Right atrium auricular region (tissue), 2 donors: ENCODE measurements around the gene TBKBP1. TPM values are rescaled to one million over a fixed set of nuclear protein-coding genes. Genes with fewer than 3 reads are reported as not detected.

Experiments
- DNase-seq: peaks from one replicate; pipeline ENCODE4 v3.0.0-alpha.2; 2019; ENCODE audit warnings: low spot score
- H3K27ac ChIP-seq, 2 donors: fragments of 200-600 bp; sonication (generic); 1 replicate in 1 of 2; 2 replicates in 1 of 2; pipeline ENCODE4 v1.5.1; 2016 to 2019
- H3K27me3 ChIP-seq, 2 donors: fragments of 200-600 bp; sonication (generic); one replicate each; pipeline versions ENCODE4 v1.5.1 to v1.6.0; 2017 to 2019
- H3K36me3 ChIP-seq: fragments of 200-600 bp; sonication (generic); one replicate; pipeline ENCODE4 v1.5.1; 2016
- H3K4me1 ChIP-seq, 2 donors: fragments of 200-600 bp; sonication (generic); one replicate each; pipeline versions ENCODE4 v1.5.1 to v1.6.0; 2017 to 2019
- H3K4me3 ChIP-seq, 2 donors: fragments of 200-600 bp; sonication (generic); 1 replicate in 1 of 2; 2 replicates in 1 of 2; pipeline ENCODE4 v1.5.1; 2017 to 2019; ENCODE audit warnings: mild to moderate bottlenecking in 1 of 2, moderate library complexity in 1 of 2
- H3K9me3 ChIP-seq, 2 donors: fragments of 200-600 bp; sonication (generic); one replicate each; pipeline ENCODE4 v1.5.1; 2019
- CTCF ChIP-seq, 2 donors: fragments of 200-600 bp; sonication (generic); IDR thresholded peaks; one replicate each; pipeline ENCODE4 v1.5.1; 2019; ENCODE audit warnings: antibody characterized with exemption in 2 of 2
- total RNA-seq, 2 donors: library from RNA; depleted of rRNA; stranded (reverse); fragments of >200 nt; gene quantifications; one replicate each; pipeline ENCODE4 v1.1.0, GENCODE V29; 2016

TBKBP1 gene
- total RNA-seq, 2 donors from 2014 or later = 10.9 to 13.7 TPM

DNA sequence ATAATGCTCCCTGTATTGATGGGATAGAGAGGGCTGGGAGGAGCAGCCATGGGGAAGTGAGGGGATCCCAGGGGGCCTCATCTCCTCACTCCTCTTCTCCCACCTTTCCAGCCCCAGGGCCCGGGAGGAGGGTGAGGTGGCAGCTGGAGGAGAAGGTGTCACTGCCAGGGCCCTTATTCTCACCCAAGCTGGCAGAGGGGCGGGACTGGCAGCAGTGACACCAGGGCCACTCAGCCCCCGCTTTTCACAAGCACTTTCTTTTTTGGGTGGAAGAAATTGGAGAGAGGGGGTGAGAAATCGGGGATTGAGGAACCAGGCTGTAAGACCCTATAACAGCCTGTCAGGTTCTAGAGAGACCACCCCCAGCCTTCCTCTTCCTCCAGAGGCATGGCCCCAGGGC, 36.7 kb downstream of the TBKBP1 start:
- Histone ChIP-seq H3K4me3 (no peak overlapping the region), H3K36me3 (no peaks in the 10 kb centered on the region), H3K4me1 (peaks cover 0 to 18% of the 10 kb centered on the region in 2 donors), H3K27ac (no peak overlapping the region), H3K9me3 (no peaks in the 10 kb centered on the region), H3K27me3 (peaks cover 0 to 18% of the 10 kb centered on the region in 2 donors)
- no peak for TF ChIP-seq CTCF (IDR thresholded peaks at IDR 0.05)
- DNase-seq = no peak

DNA sequence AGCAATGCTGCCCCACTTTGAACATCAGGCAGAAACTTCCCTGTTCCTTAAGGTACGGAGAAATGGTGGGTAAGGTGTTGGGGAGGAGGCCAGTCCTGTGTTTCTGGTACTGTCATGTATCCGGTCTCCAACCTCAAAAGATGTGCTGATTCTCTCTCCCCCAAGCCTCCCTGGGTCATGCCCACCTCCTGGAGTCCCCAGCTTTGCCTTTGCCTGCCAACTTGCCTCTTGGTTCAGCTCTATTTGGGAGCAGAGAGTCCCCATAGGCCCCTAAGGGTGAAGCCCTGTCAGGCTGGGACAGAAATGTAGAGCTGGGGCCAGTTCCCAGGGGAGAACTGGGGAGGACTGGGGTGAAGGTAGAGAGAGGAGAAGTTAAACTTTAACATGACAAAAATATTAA, 37.4 kb downstream of the TBKBP1 start:
- H3K27ac ChIP-seq = no peak overlapping the region
- TF ChIP-seq CTCF (IDR thresholded peaks at IDR 0.05) = no peak
- H3K4me3 ChIP-seq = no peak overlapping the region
- H3K27me3 ChIP-seq = peaks cover 0 to 18% of the 10 kb centered on the region in 2 donors
- no peaks in the 10 kb centered on the region for H3K36me3 ChIP-seq
- no peak for DNase-seq
- H3K9me3 ChIP-seq = no peaks in the 10 kb centered on the region
- H3K4me1 ChIP-seq = peaks cover 0 to 18% of the 10 kb centered on the region in 2 donors

DNA sequence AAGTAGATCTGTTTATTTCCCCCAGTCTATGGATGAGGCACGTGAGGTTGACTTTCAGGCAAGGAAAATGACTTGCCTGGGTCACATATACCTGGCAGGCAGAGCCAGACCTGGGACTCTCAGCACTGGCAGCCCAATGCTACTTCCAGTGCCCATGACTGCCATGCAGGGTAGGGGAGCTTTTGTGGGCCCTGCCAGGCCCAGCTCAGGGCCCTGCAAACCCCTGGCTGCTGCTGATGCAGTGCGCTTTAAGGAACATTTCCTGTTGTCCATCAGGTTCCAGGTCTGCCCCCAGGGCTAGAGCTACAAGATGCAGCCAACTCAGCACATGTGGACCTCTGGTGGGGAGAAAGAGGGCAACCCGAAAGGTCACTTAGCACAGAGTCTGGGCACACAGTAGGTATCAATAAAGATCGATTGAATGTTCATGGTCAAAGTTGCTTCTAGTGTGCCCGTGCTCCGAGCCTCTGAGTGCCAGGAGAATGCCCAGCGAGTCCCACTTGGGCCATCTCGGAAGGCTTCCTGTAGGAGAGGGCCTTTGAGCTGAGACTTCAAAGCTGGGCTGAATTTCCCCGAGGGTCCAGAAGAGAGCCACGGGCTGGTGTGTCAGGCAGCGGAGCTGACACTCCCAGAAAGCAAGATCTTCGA, 38.6 kb downstream of the TBKBP1 start:
- Histone ChIP-seq H3K27ac (no peak overlapping the region), H3K4me1 (peaks cover 0 to 18% of the 10 kb centered on the region in 2 donors), H3K4me3 (peak overlapping the region in 1 of 2 donors; percentile 52), H3K36me3 (no peaks in the 10 kb centered on the region), H3K9me3 (no peaks in the 10 kb centered on the region), H3K27me3 (peaks cover 0 to 18% of the 10 kb centered on the region in 2 donors)
- no peak for DNase-seq
- TF ChIP-seq CTCF (IDR thresholded peaks at IDR 0.05) = no peak

DNA sequence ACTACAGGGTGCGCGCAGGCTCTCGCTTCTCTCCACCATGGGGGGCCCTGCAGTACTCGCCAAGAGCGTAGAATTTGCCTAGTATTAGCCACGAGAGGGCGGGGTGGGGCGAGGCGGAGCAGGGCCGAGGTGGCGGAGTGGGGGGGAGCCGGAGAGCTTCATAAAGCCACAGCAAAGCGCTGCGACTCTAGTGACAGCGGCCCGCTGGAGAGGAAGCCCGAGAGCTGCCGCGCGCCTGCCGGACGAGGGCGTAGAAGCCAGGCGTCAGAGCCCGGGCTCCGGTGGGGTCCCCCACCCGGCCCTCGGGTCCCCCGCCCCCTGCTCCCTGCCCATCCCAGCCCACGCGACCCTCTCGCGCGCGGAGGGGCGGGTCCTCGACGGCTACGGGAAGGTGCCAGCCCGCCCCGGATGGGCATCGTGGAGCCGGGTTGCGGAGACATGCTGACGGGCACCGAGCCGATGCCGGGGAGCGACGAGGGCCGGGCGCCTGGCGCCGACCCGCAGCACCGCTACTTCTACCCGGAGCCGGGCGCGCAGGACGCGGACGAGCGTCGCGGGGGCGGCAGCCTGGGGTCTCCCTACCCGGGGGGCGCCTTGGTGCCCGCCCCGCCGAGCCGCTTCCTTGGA, 39.2 kb downstream of the TBKBP1 start, which contains the start of gene TBX21:
Gene TBX21, plus strand, starts transcription at position 190 of the 627 bp plus-strand sequence. Its CDS starts 219 bp downstream, at position 409.
- DNase-seq = no peak
- Histone ChIP-seq H3K4me1 (peaks cover 0 to 18% of the 10 kb centered on the region in 2 donors), H3K27ac (no peak within 1 kb of the TSS), H3K4me3 (peak within 1 kb of the TSS; percentile 15 to 52), H3K27me3 (peaks cover 0 to 18% of the 10 kb centered on the region in 2 donors), H3K9me3 (no peaks in the 10 kb centered on the region), H3K36me3 (no peaks in the 10 kb centered on the region)
- TF ChIP-seq CTCF (IDR thresholded peaks at IDR 0.05) = peak in 1 of 2 donors; percentile 46

DNA sequence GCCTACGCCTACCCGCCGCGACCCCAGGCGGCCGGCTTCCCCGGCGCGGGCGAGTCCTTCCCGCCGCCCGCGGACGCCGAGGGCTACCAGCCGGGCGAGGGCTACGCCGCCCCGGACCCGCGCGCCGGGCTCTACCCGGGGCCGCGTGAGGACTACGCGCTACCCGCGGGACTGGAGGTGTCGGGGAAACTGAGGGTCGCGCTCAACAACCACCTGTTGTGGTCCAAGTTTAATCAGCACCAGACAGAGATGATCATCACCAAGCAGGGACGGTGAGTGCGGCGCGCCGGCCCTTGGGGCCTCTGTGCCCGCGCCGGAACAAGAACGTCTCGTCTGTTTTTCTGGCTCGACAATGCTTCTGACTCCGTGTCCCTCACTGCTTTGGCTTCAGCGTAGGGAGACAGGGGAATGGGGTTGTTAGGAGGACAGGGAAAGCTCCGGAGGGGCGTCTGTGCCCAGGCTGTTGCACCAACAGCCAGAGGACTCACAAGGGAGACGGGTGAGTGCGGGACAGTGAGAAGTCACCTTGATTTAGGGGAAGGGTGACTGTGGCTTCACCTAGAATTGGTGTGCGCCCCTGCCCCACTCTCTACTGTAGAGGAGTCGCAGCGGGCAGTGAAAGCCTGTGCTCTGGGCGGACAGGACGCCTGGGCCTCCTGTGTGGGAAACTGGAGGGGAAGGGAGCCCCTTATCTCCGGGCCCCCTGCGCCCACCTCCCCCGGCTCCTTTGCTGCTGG, 39.9 kb downstream of the TBKBP1 start:
- no peak for TF ChIP-seq CTCF (IDR thresholded peaks at IDR 0.05)
- Histone ChIP-seq H3K4me3 (peak overlapping the region; percentile 15 to 52), H3K4me1 (peaks cover 0 to 18% of the 10 kb centered on the region in 2 donors), H3K27me3 (peaks cover 0 to 18% of the 10 kb centered on the region in 2 donors), H3K36me3 (no peaks in the 10 kb centered on the region), H3K27ac (no peak overlapping the region), H3K9me3 (no peaks in the 10 kb centered on the region)
- DNase-seq = no peak
